K562 (cell line): Measurements from ENCODE around the gene BCAS3. TPM values are rescaled to one million over a fixed set of nuclear protein-coding genes. Genes with fewer than 3 reads are reported as not detected.

Experiments used
- ARHGAP35 ChIP-seq: fragments of 450-650 bp; IDR thresholded peaks from 2 replicates; pipeline ENCODE4 v1.6.1; 2018; ENCODE audit not compliant: partially characterized antibody
- ARID2 ChIP-seq: fragments of 450-650 bp; IDR thresholded peaks from 2 replicates; pipeline ENCODE4 v1.6.1; 2017; ENCODE audit warnings: antibody characterized with exemption, mild to moderate bottlenecking
- E2F8 ChIP-seq: fragments of 450-650 bp; IDR thresholded peaks from 2 replicates; pipeline ENCODE4 v1.7.1; 2018; ENCODE audit warnings: mild to moderate bottlenecking, low read depth; ENCODE audit not compliant: partially characterized antibody
- ELK3 ChIP-seq: fragments of 450-650 bp; formaldehyde crosslinking; IDR thresholded peaks from 2 replicates; pipeline ENCODE4 v1.4.0; 2020; ENCODE audit warnings: mild to moderate bottlenecking
- ETV6 ChIP-seq, 3 experiments: fragments of 150-350 bp in 1 of 3; sonication (generic) in 1 of 3; formaldehyde crosslinking in 1 of 3; IDR thresholded peaks; 2 replicates each; pipeline versions ENCODE4 v1.6.1 to v1.8.0; 2014 to 2022; ENCODE audit warnings: borderline replicate concordance in 2 of 3, low read depth in 2 of 3, antibody characterized with exemption in 1 of 3, low read length in 1 of 3, mild to moderate bottlenecking in 1 of 3, missing genetic modification reagents in 1 of 3
- MIER1 ChIP-seq: fragments of 450-650 bp; IDR thresholded peaks from 2 replicates; pipeline ENCODE4 v1.6.1; 2016; ENCODE audit warnings: antibody characterized with exemption, mild to moderate bottlenecking, low read depth
- NRF1 ChIP-seq, 2 experiments: fragments of 450-650 bp; IDR thresholded peaks in 1 of 2; conservative IDR thresholded peaks in 1 of 2; 2 replicates each; pipeline ENCODE4 v1.6.1; 2014; ENCODE audit warnings: mild to moderate bottlenecking in 2 of 2
- PRDM10 ChIP-seq: fragments of 450-650 bp; IDR thresholded peaks from 2 replicates; pipeline ENCODE4 v1.6.1; 2018; ENCODE audit not compliant: partially characterized antibody
- SETDB1 ChIP-seq: IDR thresholded peaks from one replicate; pipeline ENCODE4 v1.6.1; 2012; ENCODE audit warnings: low read length, control low read depth, inconsistent platforms
- SP2 ChIP-seq: IDR thresholded peaks from 2 replicates; pipeline ENCODE4 v1.6.1; 2011; ENCODE audit warnings: mild to moderate bottlenecking, low read depth, low read length, moderate library complexity; ENCODE audit not compliant: poor library complexity, severe bottlenecking; ENCODE audit errors: extremely low read depth
- TRIM24 ChIP-seq, 2 experiments: fragments of 450-650 bp; IDR thresholded peaks; 2 replicates each; pipeline ENCODE4 v1.6.1; 2016
- TRIM28 ChIP-seq: fragments of 450-650 bp; IDR thresholded peaks from 2 replicates; pipeline ENCODE4 v1.6.1; 2017
- U2AF2 ChIP-seq: fragments of 200-400 bp; formaldehyde crosslinking; optimal IDR thresholded peaks from 2 replicates; pipeline ENCODE3; 2017; ENCODE audit warnings: low read depth, mild to moderate bottlenecking, low read length
- ZBED1 ChIP-seq: IDR thresholded peaks from 2 replicates; pipeline ENCODE4 v1.6.1; 2014
- ZBTB43 ChIP-seq: sonication (generic); formaldehyde crosslinking; IDR thresholded peaks from 2 replicates; pipeline ENCODE4 v1.8.0; 2023; ENCODE audit warnings: mild to moderate bottlenecking, missing genetic modification reagents
- ZFPM2 ChIP-seq: fragments of 250-450 bp; sonication (Bioruptor Pico); IDR thresholded peaks from 2 replicates; pipeline ENCODE4 v1.5.1; 2022; ENCODE audit warnings: mild to moderate bottlenecking
- ZFX ChIP-seq: sonication (generic); formaldehyde crosslinking; IDR thresholded peaks from 2 replicates; pipeline ENCODE4 v1.8.0; 2022; ENCODE audit warnings: mild to moderate bottlenecking, missing genetic modification reagents, moderate library complexity
- ZNF347 ChIP-seq: fragments of 450-650 bp; formaldehyde crosslinking; IDR thresholded peaks from 2 replicates; pipeline ENCODE4 v1.4.0; 2020; ENCODE audit warnings: low read depth, mild to moderate bottlenecking, moderate library complexity
- ZNF717 ChIP-seq: fragments of 250-450 bp; sonication (Bioruptor Pico); IDR thresholded peaks from 2 replicates; pipeline ENCODE4 v1.5.0; 2021
- polyA plus RNA-seq, 8 experiments: library from polyadenylated mRNA; depleted of rRNA in 4 of 8; stranded (reverse) in 5 of 8; unstranded in 3 of 8; fragments of >200 nt; fragmentation: Nextera tagmentation in 2 of 8; fragmentation: Illumina TruSeq in 1 of 8; extraction: Ambion mirVana in 2 of 8; extraction: Trizol in 1 of 8; gene quantifications; 2 replicates each; pipeline versions ENCODE4 v1.2.1 to v1.2.3, GENCODE V29; 2011 to 2014; ENCODE audit warnings: inconsistent platforms in 1 of 8, missing spikeins in 1 of 8
- total RNA-seq, 7 experiments: library from RNA; depleted of rRNA in 6 of 7; stranded (reverse); fragments of >200 nt in 6 of 7; fragmentation: Illumina TruSeq in 2 of 7; extraction: Trizol in 2 of 7; gene quantifications; 2 replicates each; pipeline versions ENCODE4 v1.2.1 to v1.2.3, GENCODE V29; 2011 to 2021; ENCODE audit warnings: low replicate concordance in 1 of 7

Gene BCAS3
- total and polyA plus RNA-seq, 9 of the 15 experiments (the other 6 are each of a cell fraction or from before 2014, with no cell fraction given) = 1.9 to 5.5 (median 3.5) TPM

- no peak for TF ChIP-seq PRDM10
- no peak for TF ChIP-seq ELK3
- no peak for TF ChIP-seq ARID2
- TF ChIP-seq ZBED1 = 0 out of 2 replicates have a peak, but pooled peaks have one; percentile 36
- TF ChIP-seq SP2 = no peak
- TF ChIP-seq ZFX (CRISPR knock-in tag) = no peak
- no peak for TF ChIP-seq ZFPM2
- TF ChIP-seq ZBTB43 = no peak
- peak; percentile 96 to 97 for TF ChIP-seq TRIM24 (IDR thresholded peaks at IDR 0.05)
- TF ChIP-seq ZNF347 = no peak
- TF ChIP-seq NRF1 (conservative IDR thresholded peaks at IDR 0.05 in 1 of 2, IDR thresholded peaks at IDR 0.05 in 1 of 2) = no peak
- no peak for TF ChIP-seq E2F8
- TF ChIP-seq ARHGAP35 = no peak
- no peak for TF ChIP-seq MIER1
- TF ChIP-seq TRIM28 = no peak
- peak in 1 of 2 experiments; percentile 49; a peak in 1 of 4 replicates for TF ChIP-seq ETV6 (IDR thresholded peaks at IDR 0.05; ENCODE audit: borderline replicate concordance in 1 of 2, low read depth in 2 of 2, low read length in 1 of 2)
- TF ChIP-seq ETV6 (CRISPR knock-in tag; IDR thresholded peaks at IDR 0.05; ENCODE audit: borderline replicate concordance) = no peak
- TF ChIP-seq ZNF717 = no peak
- TF ChIP-seq SETDB1 = no peak
- TF ChIP-seq U2AF2 = no peak
These were observed 497.9 kb downstream of the BCAS3 start (continued) for GRCh38 chr17:61175298-61176142.
